ENCODE results near the gene KNSTRN.

GRCh38 chr15:40440743-40441564, 58.4 kb downstream of the KNSTRN start, which contains the start of gene BAHD1:
- TF ChIP-seq, protein P1, sequence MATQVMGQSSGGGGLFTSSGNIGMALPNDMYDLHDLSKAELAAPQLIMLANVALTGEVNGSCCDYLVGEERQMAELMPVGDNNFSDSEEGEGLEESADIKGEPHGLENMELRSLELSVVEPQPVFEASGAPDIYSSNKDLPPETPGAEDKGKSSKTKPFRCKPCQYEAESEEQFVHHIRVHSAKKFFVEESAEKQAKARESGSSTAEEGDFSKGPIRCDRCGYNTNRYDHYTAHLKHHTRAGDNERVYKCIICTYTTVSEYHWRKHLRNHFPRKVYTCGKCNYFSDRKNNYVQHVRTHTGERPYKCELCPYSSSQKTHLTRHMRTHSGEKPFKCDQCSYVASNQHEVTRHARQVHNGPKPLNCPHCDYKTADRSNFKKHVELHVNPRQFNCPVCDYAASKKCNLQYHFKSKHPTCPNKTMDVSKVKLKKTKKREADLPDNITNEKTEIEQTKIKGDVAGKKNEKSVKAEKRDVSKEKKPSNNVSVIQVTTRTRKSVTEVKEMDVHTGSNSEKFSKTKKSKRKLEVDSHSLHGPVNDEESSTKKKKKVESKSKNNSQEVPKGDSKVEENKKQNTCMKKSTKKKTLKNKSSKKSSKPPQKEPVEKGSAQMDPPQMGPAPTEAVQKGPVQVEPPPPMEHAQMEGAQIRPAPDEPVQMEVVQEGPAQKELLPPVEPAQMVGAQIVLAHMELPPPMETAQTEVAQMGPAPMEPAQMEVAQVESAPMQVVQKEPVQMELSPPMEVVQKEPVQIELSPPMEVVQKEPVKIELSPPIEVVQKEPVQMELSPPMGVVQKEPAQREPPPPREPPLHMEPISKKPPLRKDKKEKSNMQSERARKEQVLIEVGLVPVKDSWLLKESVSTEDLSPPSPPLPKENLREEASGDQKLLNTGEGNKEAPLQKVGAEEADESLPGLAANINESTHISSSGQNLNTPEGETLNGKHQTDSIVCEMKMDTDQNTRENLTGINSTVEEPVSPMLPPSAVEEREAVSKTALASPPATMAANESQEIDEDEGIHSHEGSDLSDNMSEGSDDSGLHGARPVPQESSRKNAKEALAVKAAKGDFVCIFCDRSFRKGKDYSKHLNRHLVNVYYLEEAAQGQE (IDR thresholded peaks at IDR 0.05; ENCODE audit: unreplicated experiment) = no peak
- no peak for TF ChIP-seq EZH2phosphoT487 (IDR thresholded peaks at IDR 0.05; ENCODE audit: unreplicated experiment)
- TF ChIP-seq, protein P2, sequence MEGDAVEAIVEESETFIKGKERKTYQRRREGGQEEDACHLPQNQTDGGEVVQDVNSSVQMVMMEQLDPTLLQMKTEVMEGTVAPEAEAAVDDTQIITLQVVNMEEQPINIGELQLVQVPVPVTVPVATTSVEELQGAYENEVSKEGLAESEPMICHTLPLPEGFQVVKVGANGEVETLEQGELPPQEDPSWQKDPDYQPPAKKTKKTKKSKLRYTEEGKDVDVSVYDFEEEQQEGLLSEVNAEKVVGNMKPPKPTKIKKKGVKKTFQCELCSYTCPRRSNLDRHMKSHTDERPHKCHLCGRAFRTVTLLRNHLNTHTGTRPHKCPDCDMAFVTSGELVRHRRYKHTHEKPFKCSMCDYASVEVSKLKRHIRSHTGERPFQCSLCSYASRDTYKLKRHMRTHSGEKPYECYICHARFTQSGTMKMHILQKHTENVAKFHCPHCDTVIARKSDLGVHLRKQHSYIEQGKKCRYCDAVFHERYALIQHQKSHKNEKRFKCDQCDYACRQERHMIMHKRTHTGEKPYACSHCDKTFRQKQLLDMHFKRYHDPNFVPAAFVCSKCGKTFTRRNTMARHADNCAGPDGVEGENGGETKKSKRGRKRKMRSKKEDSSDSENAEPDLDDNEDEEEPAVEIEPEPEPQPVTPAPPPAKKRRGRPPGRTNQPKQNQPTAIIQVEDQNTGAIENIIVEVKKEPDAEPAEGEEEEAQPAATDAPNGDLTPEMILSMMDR (conservative IDR thresholded peaks at IDR 0.05; ENCODE audit: low read depth in 2 of 2) = peak in 1 of 2 experiments; percentile 3; a peak in 1 of 4 replicates
- no peak for TF ChIP-seq NANOG (IDR thresholded peaks at IDR 0.05; ENCODE audit: borderline replicate concordance)
- peak; percentile 45; the same call in 1 of the 2 replicates for TF ChIP-seq POLR2AphosphoS5 (IDR thresholded peaks at IDR 0.05; ENCODE audit: low read depth)
- no peak for TF ChIP-seq JUNB (IDR thresholded peaks at IDR 0.05; ENCODE audit: unreplicated experiment)
- no peak for TF ChIP-seq EZH2 (IDR thresholded peaks at IDR 0.05; ENCODE audit: low read depth, unreplicated experiment)
- no peak for TF ChIP-seq ETS1 (IDR thresholded peaks at IDR 0.05)
- no peak for TF ChIP-seq ZNF331 (CRISPR knock-in tag; IDR thresholded peaks at IDR 0.05; ENCODE audit: low read depth)
- no peak; the same call in 1 of the 2 replicates for TF ChIP-seq CREB1 (CRISPR knock-in tag; IDR thresholded peaks at IDR 0.05; ENCODE audit: low read depth)
- no peak for TF ChIP-seq STAT1 (IDR thresholded peaks at IDR 0.05; ENCODE audit: unreplicated experiment)
- no peak for TF ChIP-seq ZNF114 (CRISPR knock-in tag; IDR thresholded peaks at IDR 0.05)
- TF ChIP-seq, protein P3, sequence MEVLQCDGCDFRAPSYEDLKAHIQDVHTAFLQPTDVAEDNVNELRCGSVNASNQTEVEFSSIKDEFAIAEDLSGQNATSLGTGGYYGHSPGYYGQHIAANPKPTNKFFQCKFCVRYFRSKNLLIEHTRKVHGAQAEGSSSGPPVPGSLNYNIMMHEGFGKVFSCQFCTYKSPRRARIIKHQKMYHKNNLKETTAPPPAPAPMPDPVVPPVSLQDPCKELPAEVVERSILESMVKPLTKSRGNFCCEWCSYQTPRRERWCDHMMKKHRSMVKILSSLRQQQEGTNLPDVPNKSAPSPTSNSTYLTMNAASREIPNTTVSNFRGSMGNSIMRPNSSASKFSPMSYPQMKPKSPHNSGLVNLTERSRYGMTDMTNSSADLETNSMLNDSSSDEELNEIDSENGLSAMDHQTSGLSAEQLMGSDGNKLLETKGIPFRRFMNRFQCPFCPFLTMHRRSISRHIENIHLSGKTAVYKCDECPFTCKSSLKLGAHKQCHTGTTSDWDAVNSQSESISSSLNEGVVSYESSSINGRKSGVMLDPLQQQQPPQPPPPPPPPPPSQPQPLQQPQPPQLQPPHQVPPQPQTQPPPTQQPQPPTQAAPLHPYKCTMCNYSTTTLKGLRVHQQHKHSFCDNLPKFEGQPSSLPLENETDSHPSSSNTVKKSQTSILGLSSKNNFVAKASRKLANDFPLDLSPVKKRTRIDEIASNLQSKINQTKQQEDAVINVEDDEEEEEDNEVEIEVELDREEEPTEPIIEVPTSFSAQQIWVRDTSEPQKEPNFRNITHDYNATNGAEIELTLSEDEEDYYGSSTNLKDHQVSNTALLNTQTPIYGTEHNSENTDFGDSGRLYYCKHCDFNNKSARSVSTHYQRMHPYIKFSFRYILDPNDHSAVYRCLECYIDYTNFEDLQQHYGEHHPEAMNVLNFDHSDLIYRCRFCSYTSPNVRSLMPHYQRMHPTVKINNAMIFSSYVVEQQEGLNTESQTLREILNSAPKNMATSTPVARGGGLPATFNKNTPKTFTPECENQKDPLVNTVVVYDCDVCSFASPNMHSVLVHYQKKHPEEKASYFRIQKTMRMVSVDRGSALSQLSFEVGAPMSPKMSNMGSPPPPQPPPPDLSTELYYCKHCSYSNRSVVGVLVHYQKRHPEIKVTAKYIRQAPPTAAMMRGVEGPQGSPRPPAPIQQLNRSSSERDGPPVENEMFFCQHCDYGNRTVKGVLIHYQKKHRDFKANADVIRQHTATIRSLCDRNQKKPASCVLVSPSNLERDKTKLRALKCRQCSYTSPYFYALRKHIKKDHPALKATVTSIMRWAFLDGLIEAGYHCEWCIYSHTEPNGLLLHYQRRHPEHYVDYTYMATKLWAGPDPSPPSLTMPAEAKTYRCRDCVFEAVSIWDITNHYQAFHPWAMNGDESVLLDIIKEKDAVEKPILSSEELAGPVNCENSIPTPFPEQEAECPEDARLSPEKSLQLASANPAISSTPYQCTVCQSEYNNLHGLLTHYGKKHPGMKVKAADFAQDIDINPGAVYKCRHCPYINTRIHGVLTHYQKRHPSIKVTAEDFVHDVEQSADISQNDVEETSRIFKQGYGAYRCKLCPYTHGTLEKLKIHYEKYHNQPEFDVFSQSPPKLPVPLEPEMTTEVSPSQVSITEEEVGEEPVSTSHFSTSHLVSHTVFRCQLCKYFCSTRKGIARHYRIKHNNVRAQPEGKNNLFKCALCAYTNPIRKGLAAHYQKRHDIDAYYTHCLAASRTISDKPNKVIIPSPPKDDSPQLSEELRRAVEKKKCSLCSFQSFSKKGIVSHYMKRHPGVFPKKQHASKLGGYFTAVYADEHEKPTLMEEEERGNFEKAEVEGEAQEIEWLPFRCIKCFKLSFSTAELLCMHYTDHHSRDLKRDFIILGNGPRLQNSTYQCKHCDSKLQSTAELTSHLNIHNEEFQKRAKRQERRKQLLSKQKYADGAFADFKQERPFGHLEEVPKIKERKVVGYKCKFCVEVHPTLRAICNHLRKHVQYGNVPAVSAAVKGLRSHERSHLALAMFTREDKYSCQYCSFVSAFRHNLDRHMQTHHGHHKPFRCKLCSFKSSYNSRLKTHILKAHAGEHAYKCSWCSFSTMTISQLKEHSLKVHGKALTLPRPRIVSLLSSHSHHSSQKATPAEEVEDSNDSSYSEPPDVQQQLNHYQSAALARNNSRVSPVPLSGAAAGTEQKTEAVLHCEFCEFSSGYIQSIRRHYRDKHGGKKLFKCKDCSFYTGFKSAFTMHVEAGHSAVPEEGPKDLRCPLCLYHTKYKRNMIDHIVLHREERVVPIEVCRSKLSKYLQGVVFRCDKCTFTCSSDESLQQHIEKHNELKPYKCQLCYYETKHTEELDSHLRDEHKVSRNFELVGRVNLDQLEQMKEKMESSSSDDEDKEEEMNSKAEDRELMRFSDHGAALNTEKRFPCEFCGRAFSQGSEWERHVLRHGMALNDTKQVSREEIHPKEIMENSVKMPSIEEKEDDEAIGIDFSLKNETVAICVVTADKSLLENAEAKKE (CRISPR knock-in tag; IDR thresholded peaks at IDR 0.05) = no peak

Measured in GM23338 (cell line).